Epithelial cell of esophagus (primary cell): ENCODE data around the gene ZP1.

Experiments
- DNase-seq: peaks from one replicate; pipeline ENCODE4 v3.0.0; 2010; ENCODE audit warnings: low read depth
- H3K4me3 ChIP-seq: 2 replicates; pipeline ENCODE4 v1.5.1; 2011; ENCODE audit warnings: mild to moderate bottlenecking, low read length, control low read depth
- TF ChIP-seq, protein P1 (sequence below): IDR thresholded peaks from 2 replicates; pipeline ENCODE4 v1.5.1; 2011; ENCODE audit warnings: low read depth, mild to moderate bottlenecking, low read length, control low read depth, inconsistent platforms; ENCODE audit not compliant: insufficient read depth; ENCODE audit errors: missing control alignments

Gene ZP1

DNA sequence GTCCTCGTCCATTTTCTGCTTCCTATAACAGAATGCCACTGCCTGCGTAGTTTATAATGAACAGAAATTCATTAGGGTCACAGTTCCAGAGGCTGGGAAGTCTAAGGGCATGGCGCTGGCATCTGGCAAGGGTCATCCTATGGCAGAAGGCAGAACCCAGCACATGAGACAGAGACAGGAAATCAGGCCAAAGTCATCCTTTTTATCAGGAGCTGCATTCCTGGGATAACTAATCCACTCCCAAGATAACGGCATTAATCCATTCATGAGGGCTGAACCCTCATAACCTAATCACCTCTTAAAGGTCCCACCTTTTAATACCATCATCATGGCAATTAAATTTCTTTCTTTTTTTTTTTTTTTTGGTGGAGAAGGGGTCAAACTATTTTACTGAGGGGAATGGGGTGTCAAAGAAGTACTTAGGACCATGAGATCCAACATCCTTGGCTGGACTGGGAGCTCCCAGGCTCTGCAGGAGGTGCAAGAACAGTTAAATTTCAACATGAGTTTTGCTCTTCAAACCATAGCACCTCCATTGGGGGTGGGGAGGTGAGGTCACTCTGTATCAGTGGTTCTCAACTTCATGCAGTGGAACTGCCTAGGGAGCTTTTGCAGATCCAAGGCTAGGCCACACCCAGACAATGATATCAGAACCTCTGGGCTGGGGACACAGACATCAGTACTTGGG lies 51.1 kb downstream of the ZP1 start:
- TF ChIP-seq, protein P1, sequence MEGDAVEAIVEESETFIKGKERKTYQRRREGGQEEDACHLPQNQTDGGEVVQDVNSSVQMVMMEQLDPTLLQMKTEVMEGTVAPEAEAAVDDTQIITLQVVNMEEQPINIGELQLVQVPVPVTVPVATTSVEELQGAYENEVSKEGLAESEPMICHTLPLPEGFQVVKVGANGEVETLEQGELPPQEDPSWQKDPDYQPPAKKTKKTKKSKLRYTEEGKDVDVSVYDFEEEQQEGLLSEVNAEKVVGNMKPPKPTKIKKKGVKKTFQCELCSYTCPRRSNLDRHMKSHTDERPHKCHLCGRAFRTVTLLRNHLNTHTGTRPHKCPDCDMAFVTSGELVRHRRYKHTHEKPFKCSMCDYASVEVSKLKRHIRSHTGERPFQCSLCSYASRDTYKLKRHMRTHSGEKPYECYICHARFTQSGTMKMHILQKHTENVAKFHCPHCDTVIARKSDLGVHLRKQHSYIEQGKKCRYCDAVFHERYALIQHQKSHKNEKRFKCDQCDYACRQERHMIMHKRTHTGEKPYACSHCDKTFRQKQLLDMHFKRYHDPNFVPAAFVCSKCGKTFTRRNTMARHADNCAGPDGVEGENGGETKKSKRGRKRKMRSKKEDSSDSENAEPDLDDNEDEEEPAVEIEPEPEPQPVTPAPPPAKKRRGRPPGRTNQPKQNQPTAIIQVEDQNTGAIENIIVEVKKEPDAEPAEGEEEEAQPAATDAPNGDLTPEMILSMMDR: no peak
- H3K4me3 ChIP-seq: no peak overlapping the region
- peak; percentile 69 for DNase-seq

GRCh38 chr11:60918939-60919265 lies 51.6 kb downstream of the ZP1 start:
- DNase-seq: peak; percentile 76
- H3K4me3 ChIP-seq: no peak overlapping the region
- TF ChIP-seq, protein P1: no peak

DNA sequence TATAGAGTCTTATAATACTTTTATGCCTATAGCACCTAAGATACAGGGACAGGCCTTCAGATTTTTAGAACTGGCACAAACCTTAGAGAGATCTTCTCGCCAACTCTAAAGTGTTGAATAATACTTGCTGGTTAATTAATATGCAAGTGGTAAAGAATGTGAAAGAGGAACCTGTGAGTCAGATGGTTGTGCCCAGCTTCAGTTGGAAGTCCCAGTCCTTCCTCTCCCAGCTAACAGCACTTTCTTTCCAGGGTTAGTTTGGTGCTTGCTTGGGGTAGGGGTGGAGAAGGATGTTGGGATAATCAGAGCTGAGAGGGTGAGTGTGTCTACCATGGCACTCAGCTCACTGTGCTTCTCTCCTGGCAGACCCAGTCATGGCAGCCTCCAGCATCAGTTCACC lies 52.0 kb downstream of the ZP1 start:
- H3K4me3 ChIP-seq: no peak overlapping the region
- TF ChIP-seq, protein P1: no peak
- peak; percentile 53 for DNase-seq

- no peak for DNase-seq
- TF ChIP-seq, protein P1: no peak
- no peak overlapping the region for H3K4me3 ChIP-seq
These were observed 52.6 kb downstream of the ZP1 start for GRCh38 chr11:60919956-60920355.

DNA sequence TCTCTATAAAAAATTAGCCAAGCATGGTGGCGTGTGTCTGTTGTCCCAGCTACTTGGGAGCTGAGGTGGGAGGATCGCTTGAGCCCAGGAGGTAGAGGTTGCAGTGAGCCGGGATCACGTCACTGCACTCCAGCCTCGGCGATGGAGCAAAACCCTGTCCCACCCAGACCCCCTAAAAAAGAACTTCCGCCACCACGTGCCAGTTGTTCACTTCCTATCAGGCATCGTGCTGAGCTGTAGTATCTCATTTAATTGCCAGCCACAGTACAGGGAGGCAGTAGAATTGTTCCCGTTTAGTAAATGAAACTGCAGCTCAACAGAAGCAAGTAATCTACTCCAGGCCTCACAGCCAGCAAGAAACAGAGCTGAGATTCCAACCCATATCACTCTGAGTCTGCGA lies 53.9 kb downstream of the ZP1 start:
- TF ChIP-seq, protein P1: no peak
- no peak overlapping the region for H3K4me3 ChIP-seq
- DNase-seq: no peak

DNA sequence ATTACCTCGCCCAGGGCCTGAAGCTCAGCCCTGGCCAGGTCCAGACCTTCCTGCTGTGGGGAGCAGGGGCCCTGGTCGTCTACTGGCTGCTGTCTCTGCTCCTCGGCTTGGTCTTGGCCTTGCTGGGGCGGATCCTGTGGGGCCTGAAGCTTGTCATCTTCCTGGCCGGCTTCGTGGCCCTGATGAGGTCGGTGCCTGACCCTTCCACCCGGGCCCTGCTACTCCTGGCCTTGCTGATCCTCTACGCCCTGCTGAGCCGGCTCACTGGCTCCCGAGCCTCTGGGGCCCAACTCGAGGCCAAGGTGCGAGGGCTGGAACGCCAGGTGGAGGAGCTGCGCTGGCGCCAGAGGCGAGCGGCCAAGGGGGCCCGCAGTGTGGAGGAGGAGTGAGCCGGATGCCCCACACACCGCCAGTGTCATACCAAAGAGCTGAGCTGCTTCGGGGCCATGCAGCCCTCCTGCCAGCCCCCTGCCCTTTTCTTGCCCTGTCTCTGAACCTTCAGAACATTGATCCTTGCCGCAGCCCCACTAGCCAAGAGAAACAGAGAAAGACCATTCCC lies 54.5 kb downstream of the ZP1 start:
- no peak overlapping the region for H3K4me3 ChIP-seq
- TF ChIP-seq, protein P1: no peak
- no peak for DNase-seq

DNA sequence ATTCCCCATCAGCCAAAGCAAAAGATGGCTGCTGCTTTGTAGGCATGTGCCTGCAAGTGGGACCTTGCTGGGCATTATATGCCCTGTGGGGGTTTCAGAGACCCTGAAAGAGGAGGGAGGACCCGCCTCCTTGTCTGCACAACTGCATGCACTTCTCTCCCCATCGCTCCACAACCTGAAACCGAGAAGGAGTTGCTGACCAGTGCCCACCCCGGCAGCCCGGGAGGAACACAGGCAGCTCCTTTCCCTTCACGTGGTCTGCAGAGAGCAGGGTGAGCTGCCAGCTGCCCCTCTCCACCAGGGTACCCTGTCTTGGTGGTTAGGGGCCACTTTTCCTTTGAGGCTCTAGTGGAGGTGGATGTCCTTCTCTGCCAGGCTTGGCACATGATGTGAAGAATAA lies 55.6 kb downstream of the ZP1 start:
- no peak for DNase-seq
- TF ChIP-seq, protein P1: no peak
- H3K4me3 ChIP-seq: no peak overlapping the region
